Neural crest cell (in vitro differentiated cells): ENCODE data around the gene LRRC8D. TPM values are rescaled to one million over a fixed set of nuclear protein-coding genes. Genes with fewer than 3 reads are reported as not detected.

Experiments used
- DNase-seq: peaks from one replicate; pipeline ENCODE4 v3.0.0; 2021; ENCODE audit warnings: low read depth, mixed read lengths, low spot score
- H3K27ac Mint-ChIP-seq: one replicate; pipeline ENCODE4 v1.8.0; 2021; ENCODE audit warnings: mild to moderate bottlenecking, mixed read lengths; ENCODE audit not compliant: unreplicated experiment
- H3K27me3 Mint-ChIP-seq: 2 replicates; pipeline ENCODE4 v1.8.0; 2021; ENCODE audit warnings: low read depth, mild to moderate bottlenecking, mixed read lengths
- H3K36me3 Mint-ChIP-seq: 2 replicates; pipeline ENCODE4 v1.8.0; 2021; ENCODE audit warnings: low read depth, mild to moderate bottlenecking, mixed read lengths
- H3K4me1 Mint-ChIP-seq: 2 replicates; pipeline ENCODE4 v1.8.0; 2021; ENCODE audit warnings: mixed read lengths
- H3K4me3 Mint-ChIP-seq: one replicate; pipeline ENCODE4 v1.8.0; 2021; ENCODE audit warnings: mild to moderate bottlenecking, mixed read lengths
- H3K9me3 Mint-ChIP-seq: 2 replicates; pipeline ENCODE4 v1.8.0; 2021; ENCODE audit warnings: mixed read lengths
- CTCF ChIP-seq: fragments of 200-600 bp; sonication (generic); conservative IDR thresholded peaks from 2 replicates; pipeline ENCODE4 v1.5.0; 2021; ENCODE audit warnings: antibody characterized with exemption, mild to moderate bottlenecking
- total RNA-seq: library from RNA; stranded (reverse); gene quantifications from 2 replicates; pipeline ENCODE4 v1.2.1, GENCODE V29; 2021

LRRC8D gene
- total RNA-seq, 1 donor from 2014 or later = 44.9 TPM

DNA sequence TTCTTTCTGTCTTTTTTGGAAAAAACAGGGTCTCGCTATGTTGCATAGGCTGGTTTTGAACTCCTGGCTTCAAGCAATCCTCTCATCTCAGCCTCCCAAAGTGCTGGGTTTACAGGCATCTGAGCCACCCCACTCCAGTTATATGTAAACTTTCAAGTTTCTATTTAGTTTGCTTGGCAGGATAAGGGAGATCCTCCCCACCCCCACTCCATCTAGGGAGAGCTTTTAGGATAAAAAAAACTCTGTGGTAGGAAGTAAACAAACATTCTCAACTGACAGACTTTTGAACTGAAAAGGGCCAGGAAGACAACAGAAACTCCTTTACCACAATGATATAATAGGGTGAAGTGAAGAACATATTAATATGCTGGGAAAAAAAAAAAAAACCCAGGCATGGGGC lies 133.1 kb downstream of the LRRC8D start:
- Mint-ChIP-seq H3K9me3 (no peaks in the 10 kb centered on the region), H3K27me3 (no peaks in the 10 kb centered on the region), H3K4me1 (peaks cover 46% of the 10 kb centered on the region), H3K36me3 (no peaks in the 10 kb centered on the region), H3K4me3 (no peak overlapping the region), H3K27ac (no peak overlapping the region)
- DNase-seq = no peak
- no peak for TF ChIP-seq CTCF

DNA sequence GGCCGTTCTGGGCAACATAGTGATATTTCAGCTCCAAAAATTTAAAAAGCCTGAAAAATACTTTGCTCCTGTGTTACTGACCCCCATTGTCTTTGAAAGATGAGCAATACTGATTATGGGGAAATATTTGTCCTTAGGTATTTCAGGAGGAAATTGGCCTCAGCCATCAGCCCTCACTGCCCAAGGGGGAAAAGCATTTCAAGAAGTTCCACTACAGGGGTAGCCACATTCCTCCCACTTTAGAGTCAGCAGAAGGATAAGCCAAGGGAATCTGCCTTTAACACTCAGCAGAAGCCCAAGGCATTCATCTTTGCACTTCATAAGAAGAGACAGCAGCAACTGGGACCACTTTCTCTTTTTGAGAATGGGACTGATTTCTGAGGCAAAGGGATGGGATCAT lies 133.6 kb downstream of the LRRC8D start:
- peaks cover 46% of the 10 kb centered on the region for H3K4me1 Mint-ChIP-seq
- no peak for DNase-seq
- H3K9me3 Mint-ChIP-seq = peaks cover 2% of the 10 kb centered on the region
- no peak overlapping the region for H3K27ac Mint-ChIP-seq
- TF ChIP-seq CTCF = no peak
- H3K27me3 Mint-ChIP-seq = no peaks in the 10 kb centered on the region
- no peak overlapping the region for H3K4me3 Mint-ChIP-seq
- H3K36me3 Mint-ChIP-seq = peaks cover 2% of the 10 kb centered on the region

- Mint-ChIP-seq H3K27ac (no peak overlapping the region), H3K27me3 (no peaks in the 10 kb centered on the region), H3K36me3 (peaks cover 4% of the 10 kb centered on the region), H3K4me1 (peaks cover 36% of the 10 kb centered on the region), H3K4me3 (no peak overlapping the region), H3K9me3 (peaks cover 5% of the 10 kb centered on the region)
- no peak for DNase-seq
- no peak for TF ChIP-seq CTCF
These were observed 134.7 kb downstream of the LRRC8D start for GRCh38 chr1:89955311-89956205.

DNA sequence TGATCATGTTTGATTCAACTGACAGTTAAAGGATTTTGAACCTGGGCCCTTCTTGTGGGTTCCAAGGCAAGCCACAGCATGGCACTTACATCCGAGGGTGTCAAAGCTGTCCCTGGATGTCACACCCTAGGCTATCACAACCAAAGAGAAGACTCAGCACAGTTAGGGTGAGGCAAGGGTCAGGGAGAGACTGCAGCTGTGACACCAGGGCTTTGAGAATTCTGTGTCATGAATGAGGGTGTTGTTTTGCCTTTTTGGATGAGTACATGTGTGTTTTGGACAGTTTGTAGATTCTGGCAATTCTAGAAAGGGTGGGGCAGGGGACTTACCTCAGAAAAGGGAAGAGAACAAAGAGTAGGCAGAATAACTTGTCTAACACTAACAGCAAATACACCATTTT lies 136.3 kb downstream of the LRRC8D start:
- no peak for DNase-seq

More for the DNA sequence above, 136.3 kb downstream of the LRRC8D start:
- Mint-ChIP-seq H3K4me3 (peak overlapping the region; percentile 2), H3K9me3 (peaks cover 5% of the 10 kb centered on the region), H3K27me3 (no peaks in the 10 kb centered on the region), H3K36me3 (peaks cover 4% of the 10 kb centered on the region), H3K27ac (no peak overlapping the region), H3K4me1 (peaks cover 29% of the 10 kb centered on the region)
- no peak for TF ChIP-seq CTCF
